ENCODE results near the gene C2CD2.

DNA sequence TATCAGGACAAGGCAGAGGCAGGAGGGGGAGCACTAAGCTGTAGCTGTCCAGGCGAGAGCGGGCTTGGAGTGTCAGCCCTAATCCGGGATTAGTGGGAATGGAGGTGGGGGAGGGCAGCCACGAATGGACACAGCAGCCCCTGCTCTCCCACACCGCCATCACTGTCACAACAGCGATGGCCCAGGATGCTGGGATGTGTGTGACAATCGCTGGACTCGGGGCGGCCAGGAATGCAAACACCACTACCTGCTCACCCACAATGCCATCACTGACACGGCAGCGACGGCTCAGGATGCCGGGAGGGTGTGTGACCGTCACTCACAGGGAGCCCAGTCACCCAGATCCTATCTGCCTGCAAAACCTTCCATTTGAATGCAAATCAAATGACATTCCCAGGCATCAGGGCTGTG lies 2.9 kb downstream of the C2CD2 start:
- TF ChIP-seq, protein P1, sequence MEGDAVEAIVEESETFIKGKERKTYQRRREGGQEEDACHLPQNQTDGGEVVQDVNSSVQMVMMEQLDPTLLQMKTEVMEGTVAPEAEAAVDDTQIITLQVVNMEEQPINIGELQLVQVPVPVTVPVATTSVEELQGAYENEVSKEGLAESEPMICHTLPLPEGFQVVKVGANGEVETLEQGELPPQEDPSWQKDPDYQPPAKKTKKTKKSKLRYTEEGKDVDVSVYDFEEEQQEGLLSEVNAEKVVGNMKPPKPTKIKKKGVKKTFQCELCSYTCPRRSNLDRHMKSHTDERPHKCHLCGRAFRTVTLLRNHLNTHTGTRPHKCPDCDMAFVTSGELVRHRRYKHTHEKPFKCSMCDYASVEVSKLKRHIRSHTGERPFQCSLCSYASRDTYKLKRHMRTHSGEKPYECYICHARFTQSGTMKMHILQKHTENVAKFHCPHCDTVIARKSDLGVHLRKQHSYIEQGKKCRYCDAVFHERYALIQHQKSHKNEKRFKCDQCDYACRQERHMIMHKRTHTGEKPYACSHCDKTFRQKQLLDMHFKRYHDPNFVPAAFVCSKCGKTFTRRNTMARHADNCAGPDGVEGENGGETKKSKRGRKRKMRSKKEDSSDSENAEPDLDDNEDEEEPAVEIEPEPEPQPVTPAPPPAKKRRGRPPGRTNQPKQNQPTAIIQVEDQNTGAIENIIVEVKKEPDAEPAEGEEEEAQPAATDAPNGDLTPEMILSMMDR (IDR thresholded peaks at IDR 0.05), result no peak
- TF ChIP-seq POLR2A (IDR thresholded peaks at IDR 0.05), result no peak
- TF ChIP-seq POLR2AphosphoS5 (IDR thresholded peaks at IDR 0.05), result no peak
- no peak for TF ChIP-seq EP300 (IDR thresholded peaks at IDR 0.05)
